NCI-H446 treated with DMSO at 0.1 percent for 48 hours (cell line): ENCODE results near the gene FER.
"Not testable (repeated sequence)": the region's sequence is repeated elsewhere in the genome, so short reads cannot be mapped to it uniquely, and the experiment has no call there.

Experiments used
- DNase-seq: peaks from one replicate; lab custom pipeline; 2025; lab: John Stamatoyannopoulos, UW

The FER gene

GRCh38 chr5:108747774-108748400 lies at the start of gene FER:
FER (plus strand) TSS chr5:108747897; CDS start chr5:108798183, 50,286 bp downstream.
- no peak for DNase-seq

GRCh38 chr5:108700388-108700787 lies 47.3 kb upstream of the FER start:
- not testable (repeated sequence) for DNase-seq

- no peak for DNase-seq
These were observed 46.8 kb upstream of the FER start for GRCh38 chr5:108700930-108701329.

GRCh38 chr5:108702546-108702945 lies 45.2 kb upstream of the FER start:
- DNase-seq = no peak

GRCh38 chr5:108703313-108703712 lies 44.4 kb upstream of the FER start:
- no peak for DNase-seq

- DNase-seq = no peak
These were observed 40.6 kb upstream of the FER start for GRCh38 chr5:108707141-108707540.

- DNase-seq = no peak
These were observed 35.8 kb upstream of the FER start for GRCh38 chr5:108711898-108712297.

GRCh38 chr5:108715408-108715807 lies 32.3 kb upstream of the FER start:
- DNase-seq = no peak

GRCh38 chr5:108720391-108720790 lies 27.3 kb upstream of the FER start:
- no peak for DNase-seq

GRCh38 chr5:108726446-108727235 lies 21.1 kb upstream of the FER start:
- no peak for DNase-seq

- DNase-seq = peak; percentile 42
These were observed 20.5 kb upstream of the FER start for GRCh38 chr5:108727236-108727650.

GRCh38 chr5:108727651-108728565 lies 19.8 kb upstream of the FER start:
- DNase-seq = peak; percentile 80

- DNase-seq = no peak
These were observed 19.0 kb upstream of the FER start for GRCh38 chr5:108728566-108729241.

- no peak for DNase-seq
These were observed 18.5 kb upstream of the FER start for GRCh38 chr5:108729242-108729615.

- DNase-seq = no peak
These were observed 16.9 kb upstream of the FER start for GRCh38 chr5:108730617-108731340.

- no peak for DNase-seq
These were observed 11.9 kb upstream of the FER start for GRCh38 chr5:108735790-108736189.

GRCh38 chr5:108736855-108737254 lies 10.8 kb upstream of the FER start:
- DNase-seq = no peak

GRCh38 chr5:108739376-108739775 lies 8.3 kb upstream of the FER start:
- no peak for DNase-seq

GRCh38 chr5:108739906-108740305 lies 7.8 kb upstream of the FER start:
- DNase-seq = no peak

GRCh38 chr5:108743319-108743718 lies 4.4 kb upstream of the FER start:
- DNase-seq = no peak

GRCh38 chr5:108743846-108744245 lies 3.9 kb upstream of the FER start:
- no peak for DNase-seq
